Kidney tubule cell (primary cell): ENCODE results near the gene NSL1.
"Not testable (repeated sequence)": the region's sequence is repeated elsewhere in the genome, so short reads cannot be mapped to it uniquely, and the experiment has no call there.

Source experiments
- DNase-seq: peaks from one replicate; pipeline ENCODE4 v3.0.0-alpha.2; 2018; ENCODE audit warnings: low spot score

Gene NSL1

GRCh38 chr1:212749821-212750535 is 41.6 kb downstream of the NSL1 start:
- DNase-seq, result peak; percentile 87

GRCh38 chr1:212746546-212746945 is 45.0 kb downstream of the NSL1 start:
- no peak for DNase-seq

- DNase-seq, result no peak
Measured at GRCh38 chr1:212745303-212745702, 46.3 kb downstream of the NSL1 start.

GRCh38 chr1:212743901-212744475 is 47.6 kb downstream of the NSL1 start:
- no peak for DNase-seq

GRCh38 chr1:212738330-212738729 is 53.2 kb downstream of the NSL1 start:
- no peak for DNase-seq

GRCh38 chr1:212737559-212737958 is 54.0 kb downstream of the NSL1 start:
- no peak for DNase-seq

GRCh38 chr1:212733109-212733508 is 58.5 kb downstream of the NSL1 start:
- DNase-seq, result no peak

- DNase-seq, result no peak
Measured at GRCh38 chr1:212731630-212732029, 59.9 kb downstream of the NSL1 start.

GRCh38 chr1:212728606-212729005 is 63.0 kb downstream of the NSL1 start:
- no peak for DNase-seq

- DNase-seq, result peak; percentile 71
Measured at GRCh38 chr1:212727386-212728181, 64.0 kb downstream of the NSL1 start.

- not testable (repeated sequence) for DNase-seq
Measured at GRCh38 chr1:212724679-212725078, 66.9 kb downstream of the NSL1 start.

- DNase-seq, result no peak
Measured at GRCh38 chr1:212722270-212722957, 69.2 kb downstream of the NSL1 start.

GRCh38 chr1:212721388-212722247 is 70.0 kb downstream of the NSL1 start:
- peak; percentile 74 for DNase-seq

GRCh38 chr1:212719633-212720032 is 71.9 kb downstream of the NSL1 start:
- no peak for DNase-seq

GRCh38 chr1:212718499-212718898 is 73.1 kb downstream of the NSL1 start:
- DNase-seq, result no peak

GRCh38 chr1:212716161-212716560 is 75.4 kb downstream of the NSL1 start:
- no peak for DNase-seq

GRCh38 chr1:212713465-212714136 is 78.0 kb downstream of the NSL1 start:
- DNase-seq, result no peak

- peak; percentile 35 for DNase-seq
Measured at GRCh38 chr1:212712451-212713303, 78.9 kb downstream of the NSL1 start.

GRCh38 chr1:212711974-212712373 is 79.6 kb downstream of the NSL1 start:
- DNase-seq, result not testable (repeated sequence)

GRCh38 chr1:212710566-212710965 is 81.0 kb downstream of the NSL1 start:
- DNase-seq, result no peak
